Right lung (tissue), 10 donors: ENCODE data around the gene GRIK2. TPM values are rescaled to one million over a fixed set of nuclear protein-coding genes. Genes with fewer than 3 reads are reported as not detected.
A peak's percentile ranks its signal among the peaks of the same experiment; 100 is the strongest.
"Not testable (repeated sequence)": the region's sequence is repeated elsewhere in the genome, so short reads cannot be mapped to it uniquely, and the experiment has no call there.

Experiments
- DNase-seq, 2 donors: peaks; one replicate each; pipeline ENCODE4 v3.0.0-alpha.2; 2013
- long read RNA-seq, 8 donors: transcript quantifications; one replicate each; lab custom pipeline, GENCODE V29; 2026
- polyA plus RNA-seq, 5 donors: library from polyadenylated mRNA; unstranded; fragments of 120-200 nt; gene quantifications; one replicate each; pipeline versions ENCODE4 v1.2.1 to v1.2.3, GENCODE V29; 2013; ENCODE audit warnings: inconsistent platforms in 1 of 5, low replicate concordance in 1 of 5; ENCODE audit not compliant: insufficient read length in 5 of 5, insufficient read depth in 1 of 5

Gene GRIK2
- under 1 TPM; 0.58 to 0.90 (median 0.69) TPM for polyA plus RNA-seq
- long read RNA-seq, donor 1 = 0 reads
- long read RNA-seq, donor 2 = 0 reads
- long read RNA-seq, donor 3 = 0 reads
- long read RNA-seq, donor 4 = 0 reads
- long read RNA-seq, donor 5 = 0 reads
- long read RNA-seq, donor 6 = 0 reads
- long read RNA-seq, donor 7 = 0 reads
- long read RNA-seq, donor 8 = 0 reads

DNA sequence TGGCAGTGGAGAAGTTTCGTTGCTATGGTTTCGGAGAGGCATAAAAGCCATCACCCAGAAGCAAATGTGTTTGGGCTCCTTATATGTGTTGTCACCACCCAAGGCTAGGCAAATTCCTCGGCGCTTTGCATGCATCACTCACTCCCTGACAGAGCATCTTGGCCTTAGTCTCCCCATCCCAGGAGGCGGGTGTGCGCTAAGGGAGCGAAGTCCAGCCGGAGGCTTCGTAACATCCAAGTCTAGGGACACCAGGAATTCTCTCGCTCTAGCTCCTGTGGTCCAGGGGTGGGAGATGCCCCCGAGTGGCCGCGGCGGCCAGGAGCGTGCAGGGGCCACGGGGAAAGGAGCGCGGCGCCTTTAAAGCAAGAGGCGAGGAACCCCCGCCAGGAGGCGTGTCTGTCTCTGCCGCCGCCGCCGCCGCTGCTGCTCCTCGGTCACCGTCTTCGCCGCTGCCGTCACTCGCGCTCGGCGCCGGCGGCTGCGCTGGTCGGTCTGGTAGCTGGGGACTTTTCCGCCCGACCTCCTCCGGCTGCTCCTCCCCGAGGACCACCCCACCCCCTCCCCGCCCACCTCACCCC is at the start of gene GRIK2:
GRIK2 (plus strand) TSS at position 458 of the 578 bp plus-strand sequence.
- DNase-seq = no peak

DNA sequence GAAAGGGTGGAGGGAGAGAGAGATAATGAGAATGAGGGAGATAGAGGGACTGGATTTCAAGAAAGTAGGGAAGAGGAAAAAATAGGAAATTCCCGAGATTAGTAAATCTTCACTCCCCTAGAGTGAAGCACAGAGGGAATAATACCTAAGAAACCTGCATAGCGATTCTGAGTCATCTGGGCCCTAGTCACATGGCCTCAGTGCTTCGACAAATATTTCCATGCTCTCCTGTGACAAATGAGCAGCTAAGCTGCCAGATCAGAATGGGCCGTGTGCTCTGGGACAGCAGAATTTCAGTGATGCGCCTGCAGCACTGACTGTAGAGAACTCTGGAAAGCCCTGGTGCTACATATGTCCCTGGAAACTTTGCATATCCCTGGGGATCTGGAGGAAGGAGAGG is 48.6 kb upstream of the GRIK2 start:
- no peak for DNase-seq

- no peak for DNase-seq
Observed at GRCh38 chr6:101348816-101349215, 44.7 kb upstream of the GRIK2 start.

DNA sequence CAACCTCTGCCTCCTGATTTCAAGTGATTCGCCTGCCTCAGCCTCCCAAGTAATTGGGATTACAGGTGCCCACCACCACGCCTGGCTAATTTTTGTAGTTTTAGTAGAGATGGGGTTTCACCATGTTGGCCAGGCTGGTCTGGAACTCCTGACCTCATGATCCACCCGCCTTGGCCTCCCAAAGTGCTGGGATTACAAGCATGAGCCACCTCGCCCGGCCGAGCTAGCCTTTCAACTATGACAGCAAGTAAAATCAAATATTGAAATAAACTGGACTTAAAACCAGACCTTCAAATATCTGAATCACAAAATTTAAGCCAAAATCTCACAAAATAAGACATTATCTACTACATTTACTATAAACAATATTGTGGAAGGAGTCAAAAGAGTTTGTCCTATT is 42.9 kb upstream of the GRIK2 start:
- DNase-seq = not testable (repeated sequence)

GRCh38 chr6:101351173-101351572 is 42.3 kb upstream of the GRIK2 start:
- no peak for DNase-seq

GRCh38 chr6:101352316-101352715 is 41.2 kb upstream of the GRIK2 start:
- no peak for DNase-seq

DNA sequence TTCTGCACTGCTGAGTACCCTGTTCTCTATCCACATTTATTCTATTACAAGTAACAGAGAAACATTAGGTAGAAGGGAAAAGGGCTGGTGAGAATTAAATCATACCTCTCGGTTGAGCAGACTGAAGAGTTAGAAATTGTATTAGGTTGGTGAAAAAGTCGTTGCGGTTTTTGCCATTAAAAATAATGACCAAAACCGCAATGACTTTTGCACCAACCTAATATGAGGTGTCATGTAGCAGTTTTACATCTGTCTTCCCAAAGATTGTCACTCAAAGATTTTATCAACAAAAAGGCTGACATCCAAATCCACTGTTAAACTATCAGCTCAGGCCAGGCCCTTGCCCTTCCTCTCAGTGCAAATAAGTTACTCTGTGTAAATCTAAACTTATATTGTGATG is 28.3 kb upstream of the GRIK2 start:
- DNase-seq = no peak

GRCh38 chr6:101379926-101380325 is 13.6 kb upstream of the GRIK2 start:
- no peak for DNase-seq

DNA sequence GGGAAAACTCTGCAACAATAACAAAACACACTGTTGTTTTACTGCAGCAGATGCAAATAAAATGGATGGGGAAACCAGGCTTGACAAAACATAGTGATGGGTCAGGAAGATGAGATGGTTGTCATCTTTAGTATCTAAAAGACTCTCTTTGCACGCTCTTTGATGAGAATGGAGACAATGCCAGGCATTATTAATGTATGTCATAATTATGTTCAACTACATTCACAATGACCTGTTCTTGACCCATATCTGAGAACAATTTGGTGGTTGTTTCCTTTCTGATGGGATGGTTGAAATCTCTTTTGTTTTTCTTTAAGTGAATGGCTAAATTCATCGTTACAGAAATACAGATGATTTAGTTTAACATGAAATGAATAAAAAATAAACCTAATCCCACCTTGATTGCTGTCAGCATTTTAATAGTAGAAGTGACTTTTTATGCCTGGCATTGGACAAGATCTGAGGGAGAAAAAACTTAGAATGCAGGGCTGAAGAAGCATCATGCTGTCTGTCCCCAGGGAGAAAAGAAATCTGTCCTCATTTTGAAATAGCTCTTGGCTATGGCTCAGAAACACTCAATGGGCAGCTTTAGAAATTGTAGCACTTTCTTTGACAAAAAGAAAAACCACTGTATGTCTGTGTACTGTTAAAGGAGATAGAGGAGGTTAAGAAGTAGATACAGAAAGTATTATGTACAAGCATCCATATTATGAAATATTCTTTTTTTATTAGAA is 12.4 kb upstream of the GRIK2 start:
- no peak for DNase-seq

- DNase-seq = not testable (repeated sequence)
Observed at GRCh38 chr6:101383747-101384146, 9.8 kb upstream of the GRIK2 start.

DNA sequence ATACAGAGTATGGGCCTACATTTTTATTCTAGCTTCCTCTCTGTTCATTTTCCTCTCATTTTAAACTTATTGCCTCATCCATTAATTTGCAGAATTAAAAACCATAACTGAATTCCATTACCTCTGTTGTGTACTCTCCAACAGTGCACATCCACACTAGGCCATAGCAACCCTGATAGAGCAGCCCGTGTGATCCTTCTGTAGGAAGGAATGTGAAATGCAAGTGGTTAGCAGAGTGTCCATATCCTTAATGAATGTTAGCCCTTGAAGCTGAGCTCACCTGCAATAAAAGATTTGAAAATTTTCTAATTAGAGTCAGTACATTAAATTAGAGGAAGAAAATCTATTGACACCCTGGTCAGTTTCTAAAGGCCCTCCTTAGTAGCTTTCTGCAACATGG is 6.5 kb upstream of the GRIK2 start:
- DNase-seq = no peak

GRCh38 chr6:101391772-101392585 is 1.5 kb upstream of the GRIK2 start:
- no peak for DNase-seq

DNA sequence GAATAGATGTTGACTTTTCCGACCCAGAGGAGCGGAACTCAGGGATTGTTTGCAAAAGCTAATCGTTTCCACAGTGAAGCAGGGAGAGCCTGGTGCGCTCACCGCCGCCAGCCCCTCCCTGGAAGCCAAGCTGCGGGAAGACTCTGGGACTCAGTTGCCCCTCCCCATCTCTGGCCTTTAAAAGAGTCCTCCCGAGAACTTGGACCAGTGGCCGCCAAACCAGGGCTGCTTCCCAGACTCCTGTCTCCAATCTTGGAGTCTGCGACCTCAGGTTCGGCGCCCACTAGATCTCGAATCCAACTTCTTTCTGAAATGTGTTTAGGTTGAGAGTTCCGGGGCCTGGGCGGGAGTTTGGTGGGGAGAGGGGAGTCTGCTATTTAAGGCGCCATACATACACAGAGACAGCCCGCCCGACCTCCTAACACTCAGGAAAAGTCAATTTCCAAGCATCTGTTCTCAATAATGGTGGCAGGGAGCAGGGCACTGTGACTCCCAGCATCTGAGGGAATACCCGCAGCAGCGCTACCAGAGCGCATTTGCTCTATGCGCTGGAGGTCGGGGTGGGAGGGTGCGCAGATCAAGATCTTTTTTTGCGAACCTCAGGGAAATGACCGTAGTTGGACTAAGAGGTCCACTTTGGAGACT is 800 bp upstream of the GRIK2 start:
- DNase-seq = no peak

- no peak for DNase-seq
Observed at GRCh38 chr6:101393829-101394251, 332 bp downstream of the GRIK2 start.

DNA sequence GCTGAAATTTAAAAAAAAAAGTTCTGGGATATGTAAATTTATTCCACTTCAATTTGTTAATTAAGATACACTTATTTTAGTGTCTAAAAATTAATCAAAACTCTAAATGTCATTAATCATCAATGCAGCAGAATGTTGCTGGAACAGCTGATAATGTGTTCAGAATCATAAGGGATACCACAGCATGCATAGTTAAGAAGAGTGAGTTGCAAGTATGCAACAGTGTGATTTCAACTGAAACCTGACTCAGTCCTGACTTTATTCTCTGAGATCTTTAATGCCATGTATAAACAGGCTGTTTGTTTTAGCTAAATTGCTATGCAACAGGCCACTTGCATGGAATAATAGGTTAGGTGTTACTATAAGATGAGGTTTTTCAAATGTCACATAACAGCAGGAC is 1.4 kb downstream of the GRIK2 start:
- DNase-seq = no peak

DNA sequence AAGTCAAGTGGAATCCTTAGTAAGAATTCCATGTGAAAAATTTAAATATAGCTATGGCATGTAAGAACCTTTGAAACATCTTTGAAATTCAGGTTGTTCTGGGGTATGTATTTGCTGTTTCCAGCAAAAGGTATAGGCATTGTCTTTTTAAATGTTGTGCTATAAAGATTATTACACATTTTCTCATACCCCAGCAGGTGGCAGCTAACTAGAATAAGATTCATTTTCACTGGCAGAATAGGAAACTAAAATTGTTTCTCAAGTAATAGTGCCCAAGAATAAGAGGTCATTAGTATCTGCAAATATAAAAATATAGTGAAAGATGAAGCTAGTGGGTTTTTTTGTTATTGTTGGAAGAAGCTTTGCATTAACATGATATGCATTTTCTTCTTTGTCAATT is 1.8 kb downstream of the GRIK2 start:
- no peak for DNase-seq

DNA sequence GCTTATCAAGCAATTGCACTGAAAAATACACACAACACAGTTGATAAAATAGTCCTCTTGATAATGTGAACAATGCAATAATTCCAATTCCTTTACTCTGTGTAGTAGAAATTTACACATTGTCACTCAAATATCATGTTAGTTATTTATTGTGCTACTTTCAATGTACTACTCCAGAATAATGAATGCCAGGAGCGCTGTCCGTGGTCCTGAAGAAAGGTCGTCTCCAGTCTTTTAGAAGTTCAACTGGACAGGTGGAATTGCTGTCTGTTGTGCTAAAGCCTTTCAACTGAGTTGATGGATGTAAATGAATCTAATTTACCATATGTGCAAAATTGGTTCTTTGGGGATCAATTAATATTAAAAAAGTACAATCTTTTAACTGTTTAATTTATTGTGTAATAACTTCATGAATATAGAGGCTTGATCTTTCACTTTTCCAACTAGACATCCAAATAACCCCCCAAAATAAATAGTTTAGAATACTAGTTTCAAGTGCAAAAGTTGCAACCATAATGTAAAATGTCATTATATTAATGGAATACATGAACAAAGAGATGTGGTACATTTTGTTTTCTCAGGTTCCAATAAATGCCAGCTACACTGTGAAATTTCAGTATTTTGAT is 3.2 kb downstream of the GRIK2 start:
- DNase-seq = peak in 1 of 2 donors; percentile 45

- DNase-seq = no peak
Observed at GRCh38 chr6:101397199-101397598, 3.7 kb downstream of the GRIK2 start.

GRCh38 chr6:101398716-101399615 is 5.5 kb downstream of the GRIK2 start:
- no peak for DNase-seq

- no peak for DNase-seq
Observed at GRCh38 chr6:101399616-101400162, 6.2 kb downstream of the GRIK2 start.
